ENCODE results near the gene ZC3H12D.

Gene ZC3H12D

GRCh38 chr6:149453597-149454345 is 31.0 kb downstream of the ZC3H12D start:
- no peaks in the 10 kb centered on the region for H3K9me3 ChIP-seq (ENCODE audit: insufficient read depth, low read length, severe bottlenecking)
- no peaks in the 10 kb centered on the region for H4K20me1 ChIP-seq (ENCODE audit: insufficient read depth, low read length)
- H3K4me2 ChIP-seq (ENCODE audit: insufficient read depth, low read length), result no peak overlapping the region
- TF ChIP-seq EZH2 (IDR thresholded peaks at IDR 0.05; ENCODE audit: borderline replicate concordance, low read depth, low read length, severe bottlenecking), result no peak
- no peak for TF ChIP-seq CTCF (IDR thresholded peaks at IDR 0.05; ENCODE audit: borderline replicate concordance, extremely low read depth, low read length, poor library complexity, severe bottlenecking)
- H3K27ac ChIP-seq (ENCODE audit: low read length), result no peak overlapping the region
- DNase-seq, result no peak
- H3K9ac ChIP-seq (ENCODE audit: low read depth, low read length), result no peak overlapping the region
- no peak overlapping the region for H3K4me3 ChIP-seq (ENCODE audit: low read depth in 1 of 2, low read length in 2 of 2)
- H2AFZ ChIP-seq (ENCODE audit: low read depth, low read length), result no peak overlapping the region
- H3K27me3 ChIP-seq (ENCODE audit: insufficient read depth, low read length, poor library complexity), result no peaks in the 10 kb centered on the region
- H3K36me3 ChIP-seq (ENCODE audit: insufficient read depth, low read length), result no peaks in the 10 kb centered on the region
- ATAC-seq (ENCODE audit: insufficient read depth, low read depth), result no peak
- H3K4me1 ChIP-seq (ENCODE audit: insufficient read depth, low read length), result no peaks in the 10 kb centered on the region
- no peaks in the 10 kb centered on the region for H3K79me2 ChIP-seq (ENCODE audit: insufficient read depth, low read length)

GRCh38 chr6:149452037-149452939 is 32.5 kb downstream of the ZC3H12D start:
- no peaks in the 10 kb centered on the region for H3K27me3 ChIP-seq (ENCODE audit: insufficient read depth, low read length, poor library complexity)
- no peak overlapping the region for H2AFZ ChIP-seq (ENCODE audit: low read depth, low read length)
- H3K9me3 ChIP-seq (ENCODE audit: insufficient read depth, low read length, severe bottlenecking), result no peaks in the 10 kb centered on the region

GRCh38 chr6:149451376-149452036 is 33.3 kb downstream of the ZC3H12D start:
- Histone ChIP-seq H3K9me3 (ENCODE audit: insufficient read depth, low read length, severe bottlenecking) (no peaks in the 10 kb centered on the region), H3K27me3 (ENCODE audit: insufficient read depth, low read length, poor library complexity) (no peaks in the 10 kb centered on the region), H3K4me1 (ENCODE audit: insufficient read depth, low read length) (no peaks in the 10 kb centered on the region), H2AFZ (ENCODE audit: low read depth, low read length) (no peak overlapping the region), H4K20me1 (ENCODE audit: insufficient read depth, low read length) (no peaks in the 10 kb centered on the region), H3K4me2 (ENCODE audit: insufficient read depth, low read length) (no peak overlapping the region), H3K9ac (ENCODE audit: low read depth, low read length) (no peak overlapping the region), H3K4me3 (ENCODE audit: low read depth in 1 of 2, low read length in 2 of 2) (no peak overlapping the region), H3K79me2 (ENCODE audit: insufficient read depth, low read length) (no peaks in the 10 kb centered on the region), H3K27ac (ENCODE audit: low read length) (no peak overlapping the region), H3K36me3 (ENCODE audit: insufficient read depth, low read length) (no peaks in the 10 kb centered on the region)
- ATAC-seq (ENCODE audit: insufficient read depth, low read depth) (no peak), DNase-seq (no peak)
- TF ChIP-seq CTCF (IDR thresholded peaks at IDR 0.05; ENCODE audit: borderline replicate concordance, extremely low read depth, low read length, poor library complexity, severe bottlenecking), result no peak
- TF ChIP-seq EZH2 (IDR thresholded peaks at IDR 0.05; ENCODE audit: borderline replicate concordance, low read depth, low read length, severe bottlenecking), result no peak

More at GRCh38 chr6:149452037-149452939, 32.5 kb downstream of the ZC3H12D start:
- H3K4me2 ChIP-seq (ENCODE audit: insufficient read depth, low read length), result no peak overlapping the region
- H3K27ac ChIP-seq (ENCODE audit: low read length), result no peak overlapping the region
- H3K4me1 ChIP-seq (ENCODE audit: insufficient read depth, low read length), result no peaks in the 10 kb centered on the region
- no peaks in the 10 kb centered on the region for H3K79me2 ChIP-seq (ENCODE audit: insufficient read depth, low read length)
- ATAC-seq (ENCODE audit: insufficient read depth, low read depth) (no peak), DNase-seq (no peak)
- no peak overlapping the region for H3K4me3 ChIP-seq (ENCODE audit: low read depth in 1 of 2, low read length in 2 of 2)
- no peaks in the 10 kb centered on the region for H4K20me1 ChIP-seq (ENCODE audit: insufficient read depth, low read length)
- no peaks in the 10 kb centered on the region for H3K36me3 ChIP-seq (ENCODE audit: insufficient read depth, low read length)
- TF ChIP-seq EZH2 (IDR thresholded peaks at IDR 0.05; ENCODE audit: borderline replicate concordance, low read depth, low read length, severe bottlenecking) (no peak), CTCF (IDR thresholded peaks at IDR 0.05; ENCODE audit: borderline replicate concordance, extremely low read depth, low read length, poor library complexity, severe bottlenecking) (no peak)
- no peak overlapping the region for H3K9ac ChIP-seq (ENCODE audit: low read depth, low read length)
